Measurements from ENCODE around the gene PAQR4.
A peak's percentile ranks its signal among the peaks of the same experiment; 100 is the strongest.
"Not testable (repeated sequence)": the region's sequence is repeated elsewhere in the genome, so short reads cannot be mapped to it uniquely, and the experiment has no call there.

Gene PAQR4

GRCh38 chr16:2927010-2927646 is 42.0 kb upstream of the PAQR4 start:
- peaks cover 0 to 14% of the 10 kb centered on the region in 2 donors for H3K36me3 ChIP-seq (replicated peaks in 1 of 2; ENCODE audit: control insufficient read depth in 2 of 2, insufficient read depth in 2 of 2, low read length in 2 of 2)
- H2BK120ac ChIP-seq (ENCODE audit: low read depth, low read length): no peak overlapping the region
- peak; percentile 87 for DNase-seq (ENCODE audit: low spot score)
- H3K18ac ChIP-seq (ENCODE audit: low read length): no peak overlapping the region
- no peaks in the 10 kb centered on the region for H3K27me3 ChIP-seq (ENCODE audit: control insufficient read depth in 3 of 3, insufficient read depth in 3 of 3, low read depth in 1 of 3, low read length in 3 of 3)
- H3K4me3 ChIP-seq (ENCODE audit: low read length in 2 of 2): no peak overlapping the region
- H2BK12ac ChIP-seq (ENCODE audit: low read length): no peak overlapping the region
- H3K27ac ChIP-seq (replicated peaks; ENCODE audit: low read length): no peak overlapping the region
- H2BK5ac ChIP-seq (ENCODE audit: low read length): no peak overlapping the region
- no peak overlapping the region for H3K14ac ChIP-seq (ENCODE audit: low read length)
- H3K79me1 ChIP-seq (ENCODE audit: low read depth, low read length): peaks cover 5% of the 10 kb centered on the region
- H4K91ac ChIP-seq (ENCODE audit: low read depth, low read length, poor library complexity): no peak overlapping the region
- no peak overlapping the region for H2AK5ac ChIP-seq (ENCODE audit: low read depth, low read length)
- H4K8ac ChIP-seq (ENCODE audit: low read depth, low read length): no peak overlapping the region
- no peak overlapping the region for H3K4me2 ChIP-seq (ENCODE audit: insufficient read depth, low read length, poor library complexity, severe bottlenecking)
- H3K9ac ChIP-seq (ENCODE audit: low read depth, low read length, poor library complexity): no peak overlapping the region
- WGBS, 2 donors (ENCODE audit: extremely low coverage in 2 of 2, insufficient read length in 2 of 2, insufficient replicate concordance in 1 of 2): no CpG with 5 or more reads among the region's 19 CpGs
- no peak overlapping the region for H3K4ac ChIP-seq (ENCODE audit: low read length)
- peaks cover 0 to 17% of the 10 kb centered on the region in 2 donors for H3K4me1 ChIP-seq (ENCODE audit: control insufficient read depth in 2 of 2, insufficient read depth in 1 of 2, low read depth in 1 of 2, low read length in 2 of 2)
- H2BK15ac ChIP-seq (ENCODE audit: low read length): no peak overlapping the region
- H3K9me3 ChIP-seq (replicated peaks in 1 of 2; ENCODE audit: control insufficient read depth in 2 of 2, insufficient read depth in 1 of 2, low read depth in 1 of 2, low read length in 2 of 2): no peaks in the 10 kb centered on the region
- peak overlapping the region; percentile 71 for H2AFZ ChIP-seq (ENCODE audit: low read length)
- no peak overlapping the region for H3K23ac ChIP-seq (ENCODE audit: low read depth, low read length, poor library complexity)

GRCh38 chr16:2928151-2928550 is 41.0 kb upstream of the PAQR4 start:
- H2BK5ac ChIP-seq (ENCODE audit: low read length); H3K27ac ChIP-seq (replicated peaks; ENCODE audit: low read length); H4K8ac ChIP-seq (ENCODE audit: low read depth, low read length); H3K79me1 ChIP-seq (ENCODE audit: low read depth, low read length); H3K9me3 ChIP-seq (replicated peaks in 1 of 2; ENCODE audit: control insufficient read depth in 2 of 2, insufficient read depth in 1 of 2, low read depth in 1 of 2, low read length in 2 of 2); H3K4ac ChIP-seq (ENCODE audit: low read length); H3K14ac ChIP-seq (ENCODE audit: low read length); H2BK12ac ChIP-seq (ENCODE audit: low read length); H2BK15ac ChIP-seq (ENCODE audit: low read length); H3K23ac ChIP-seq (ENCODE audit: low read depth, low read length, poor library complexity); H3K18ac ChIP-seq (ENCODE audit: low read length); H2BK120ac ChIP-seq (ENCODE audit: low read depth, low read length); H2AFZ ChIP-seq (ENCODE audit: low read length); H3K4me2 ChIP-seq (ENCODE audit: insufficient read depth, low read length, poor library complexity, severe bottlenecking); H3K9ac ChIP-seq (ENCODE audit: low read depth, low read length, poor library complexity); H3K27me3 ChIP-seq (ENCODE audit: control insufficient read depth in 3 of 3, insufficient read depth in 3 of 3, low read depth in 1 of 3, low read length in 3 of 3); DNase-seq (ENCODE audit: low spot score); H3K4me3 ChIP-seq (ENCODE audit: low read length in 2 of 2); H4K91ac ChIP-seq (ENCODE audit: low read depth, low read length, poor library complexity); H2AK5ac ChIP-seq (ENCODE audit: low read depth, low read length): not testable (repeated sequence)
- peaks cover 0 to 17% of the 10 kb centered on the region in 2 donors for H3K4me1 ChIP-seq (ENCODE audit: control insufficient read depth in 2 of 2, insufficient read depth in 1 of 2, low read depth in 1 of 2, low read length in 2 of 2)
- H3K36me3 ChIP-seq (replicated peaks in 1 of 2; ENCODE audit: control insufficient read depth in 2 of 2, insufficient read depth in 2 of 2, low read length in 2 of 2): peaks cover 0 to 16% of the 10 kb centered on the region in 2 donors
- no CpG with 5 or more reads among the region's 4 CpGs for WGBS, 2 donors (ENCODE audit: extremely low coverage in 2 of 2, insufficient read length in 2 of 2, insufficient replicate concordance in 1 of 2)

- Histone ChIP-seq H2AK5ac (ENCODE audit: low read depth, low read length) (peak overlapping the region; percentile 61), H4K8ac (ENCODE audit: low read depth, low read length) (no peak overlapping the region), H3K27ac (replicated peaks; ENCODE audit: low read length) (no peak overlapping the region), H4K91ac (ENCODE audit: low read depth, low read length, poor library complexity) (no peak overlapping the region), H3K4ac (ENCODE audit: low read length) (no peak overlapping the region), H3K23ac (ENCODE audit: low read depth, low read length, poor library complexity) (no peak overlapping the region), H3K4me1 (ENCODE audit: control insufficient read depth in 2 of 2, insufficient read depth in 1 of 2, low read depth in 1 of 2, low read length in 2 of 2) (peaks cover 0 to 17% of the 10 kb centered on the region in 2 donors), H3K4me2 (ENCODE audit: insufficient read depth, low read length, poor library complexity, severe bottlenecking) (no peak overlapping the region), H2BK5ac (ENCODE audit: low read length) (no peak overlapping the region), H2BK120ac (ENCODE audit: low read depth, low read length) (no peak overlapping the region), H3K4me3 (ENCODE audit: low read length in 2 of 2) (no peak overlapping the region), H3K79me1 (ENCODE audit: low read depth, low read length) (peaks cover 5% of the 10 kb centered on the region), H2BK12ac (ENCODE audit: low read length) (no peak overlapping the region), H3K27me3 (ENCODE audit: control insufficient read depth in 3 of 3, insufficient read depth in 3 of 3, low read depth in 1 of 3, low read length in 3 of 3) (no peaks in the 10 kb centered on the region), H3K36me3 (replicated peaks in 1 of 2; ENCODE audit: control insufficient read depth in 2 of 2, insufficient read depth in 2 of 2, low read length in 2 of 2) (peaks cover 0 to 19% of the 10 kb centered on the region in 2 donors), H2AFZ (ENCODE audit: low read length) (no peak overlapping the region), H3K9ac (ENCODE audit: low read depth, low read length, poor library complexity) (no peak overlapping the region), H3K18ac (ENCODE audit: low read length) (peak overlapping the region; percentile 72), H3K14ac (ENCODE audit: low read length) (peak overlapping the region; percentile 38), H3K9me3 (replicated peaks in 1 of 2; ENCODE audit: control insufficient read depth in 2 of 2, insufficient read depth in 1 of 2, low read depth in 1 of 2, low read length in 2 of 2) (no peaks in the 10 kb centered on the region), H2BK15ac (ENCODE audit: low read length) (no peak overlapping the region)
- no peak for DNase-seq (ENCODE audit: low spot score)
- WGBS, 2 donors (ENCODE audit: extremely low coverage in 2 of 2, insufficient read length in 2 of 2, insufficient replicate concordance in 1 of 2): no CpG with 5 or more reads among the region's 11 CpGs
These were observed 40.4 kb upstream of the PAQR4 start for GRCh38 chr16:2928796-2929195.

GRCh38 chr16:2929693-2930092 is 39.5 kb upstream of the PAQR4 start:
- Histone ChIP-seq H3K18ac (ENCODE audit: low read length) (no peak overlapping the region), H2AK5ac (ENCODE audit: low read depth, low read length) (no peak overlapping the region), H3K27me3 (ENCODE audit: control insufficient read depth in 3 of 3, insufficient read depth in 3 of 3, low read depth in 1 of 3, low read length in 3 of 3) (no peaks in the 10 kb centered on the region), H3K36me3 (replicated peaks in 1 of 2; ENCODE audit: control insufficient read depth in 2 of 2, insufficient read depth in 2 of 2, low read length in 2 of 2) (peaks cover 3 to 28% of the 10 kb centered on the region in 2 donors), H3K23ac (ENCODE audit: low read depth, low read length, poor library complexity) (no peak overlapping the region), H3K9ac (ENCODE audit: low read depth, low read length, poor library complexity) (no peak overlapping the region), H2AFZ (ENCODE audit: low read length) (no peak overlapping the region), H4K91ac (ENCODE audit: low read depth, low read length, poor library complexity) (no peak overlapping the region), H2BK15ac (ENCODE audit: low read length) (no peak overlapping the region), H3K9me3 (replicated peaks in 1 of 2; ENCODE audit: control insufficient read depth in 2 of 2, insufficient read depth in 1 of 2, low read depth in 1 of 2, low read length in 2 of 2) (no peaks in the 10 kb centered on the region), H3K4me3 (ENCODE audit: low read length in 2 of 2) (no peak overlapping the region), H3K4ac (ENCODE audit: low read length) (no peak overlapping the region), H4K8ac (ENCODE audit: low read depth, low read length) (no peak overlapping the region), H3K4me2 (ENCODE audit: insufficient read depth, low read length, poor library complexity, severe bottlenecking) (no peak overlapping the region), H3K79me1 (ENCODE audit: low read depth, low read length) (peaks cover 5% of the 10 kb centered on the region), H3K4me1 (ENCODE audit: control insufficient read depth in 2 of 2, insufficient read depth in 1 of 2, low read depth in 1 of 2, low read length in 2 of 2) (peaks cover 0 to 17% of the 10 kb centered on the region in 2 donors), H3K14ac (ENCODE audit: low read length) (no peak overlapping the region), H3K27ac (replicated peaks; ENCODE audit: low read length) (no peak overlapping the region), H2BK12ac (ENCODE audit: low read length) (no peak overlapping the region), H2BK120ac (ENCODE audit: low read depth, low read length) (no peak overlapping the region), H2BK5ac (ENCODE audit: low read length) (no peak overlapping the region)
- WGBS, 2 donors (ENCODE audit: extremely low coverage in 2 of 2, insufficient read length in 2 of 2, insufficient replicate concordance in 1 of 2): no CpG with 5 or more reads among the region's 14 CpGs
- DNase-seq (ENCODE audit: low spot score): no peak
